Mammary microvascular endothelial cell (primary cell): ENCODE results near the gene TMPRSS5. TPM values are rescaled to one million over a fixed set of nuclear protein-coding genes. Genes with fewer than 3 reads are reported as not detected.

Source experiments
- total RNA-seq: library from RNA; depleted of rRNA; stranded (reverse); fragments of >200 nt; gene quantifications from 2 replicates; pipeline ENCODE4 v1.2.3, GENCODE V29; 2015

The TMPRSS5 gene
- total RNA-seq: 0.10 TPM in 1 of 2 replicates, not detected in the other

GRCh38 chr11:113705871-113706655 is at the start of gene TMPRSS5:
TMPRSS5 (minus strand) TSS chr11:113706308; CDS start chr11:113706224, 84 bp downstream.

Other genes with a start within 250 kb of the TMPRSS5 start
- gene DRD2, start 230.9 kb downstream of the TMPRSS5 start, total RNA-seq: not detected in 2 replicates
- 22.7 and 24.5 TPM in 2 replicates for gene ZW10, start 67.4 kb upstream of the TMPRSS5 start, total RNA-seq
- not detected in 2 replicates for gene CLDN25, start 73.5 kb upstream of the TMPRSS5 start, total RNA-seq
- 18.7 and 19.5 TPM in 2 replicates for gene USP28, start 169.3 kb upstream of the TMPRSS5 start, total RNA-seq
- not detected in 2 replicates for gene HTR3B, start 198.5 kb upstream of the TMPRSS5 start, total RNA-seq